GM12872 (cell line): Measurements from ENCODE around the gene RAD51.

ENCODE experiments used
- TF ChIP-seq, protein P1 (sequence below): IDR thresholded peaks from 3 replicates; pipeline ENCODE4 v1.5.1; 2011; ENCODE audit warnings: low read depth, mild to moderate bottlenecking, low read length, moderate library complexity; ENCODE audit not compliant: insufficient read depth

Gene RAD51

GRCh38 chr15:40736575-40736974, 41.6 kb downstream of the RAD51 start:
- TF ChIP-seq, protein P1, sequence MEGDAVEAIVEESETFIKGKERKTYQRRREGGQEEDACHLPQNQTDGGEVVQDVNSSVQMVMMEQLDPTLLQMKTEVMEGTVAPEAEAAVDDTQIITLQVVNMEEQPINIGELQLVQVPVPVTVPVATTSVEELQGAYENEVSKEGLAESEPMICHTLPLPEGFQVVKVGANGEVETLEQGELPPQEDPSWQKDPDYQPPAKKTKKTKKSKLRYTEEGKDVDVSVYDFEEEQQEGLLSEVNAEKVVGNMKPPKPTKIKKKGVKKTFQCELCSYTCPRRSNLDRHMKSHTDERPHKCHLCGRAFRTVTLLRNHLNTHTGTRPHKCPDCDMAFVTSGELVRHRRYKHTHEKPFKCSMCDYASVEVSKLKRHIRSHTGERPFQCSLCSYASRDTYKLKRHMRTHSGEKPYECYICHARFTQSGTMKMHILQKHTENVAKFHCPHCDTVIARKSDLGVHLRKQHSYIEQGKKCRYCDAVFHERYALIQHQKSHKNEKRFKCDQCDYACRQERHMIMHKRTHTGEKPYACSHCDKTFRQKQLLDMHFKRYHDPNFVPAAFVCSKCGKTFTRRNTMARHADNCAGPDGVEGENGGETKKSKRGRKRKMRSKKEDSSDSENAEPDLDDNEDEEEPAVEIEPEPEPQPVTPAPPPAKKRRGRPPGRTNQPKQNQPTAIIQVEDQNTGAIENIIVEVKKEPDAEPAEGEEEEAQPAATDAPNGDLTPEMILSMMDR, result no peak

DNA sequence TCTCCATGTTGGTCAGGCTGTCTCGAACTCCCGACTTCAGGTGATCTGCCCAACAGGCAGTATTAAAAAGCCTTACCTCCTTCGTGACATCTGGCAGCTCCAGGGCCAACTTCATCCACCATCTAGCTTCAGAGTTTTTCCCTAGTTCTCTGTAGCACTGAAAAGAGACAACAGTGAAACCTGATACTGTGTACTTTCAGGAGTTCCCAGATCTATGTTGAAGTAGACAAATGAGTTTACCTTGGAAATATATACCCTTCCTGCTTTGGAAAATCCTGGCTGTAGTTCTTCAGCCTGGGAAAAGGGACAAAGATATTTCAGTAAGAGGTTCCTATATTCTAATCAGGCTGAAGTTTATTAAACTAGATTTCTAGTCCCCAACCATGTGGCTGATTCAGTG, 42.1 kb downstream of the RAD51 start:
- TF ChIP-seq, protein P1, result no peak

- TF ChIP-seq, protein P1, result no peak
Measured at GRCh38 chr15:40739047-40739446, 44.1 kb downstream of the RAD51 start.

DNA sequence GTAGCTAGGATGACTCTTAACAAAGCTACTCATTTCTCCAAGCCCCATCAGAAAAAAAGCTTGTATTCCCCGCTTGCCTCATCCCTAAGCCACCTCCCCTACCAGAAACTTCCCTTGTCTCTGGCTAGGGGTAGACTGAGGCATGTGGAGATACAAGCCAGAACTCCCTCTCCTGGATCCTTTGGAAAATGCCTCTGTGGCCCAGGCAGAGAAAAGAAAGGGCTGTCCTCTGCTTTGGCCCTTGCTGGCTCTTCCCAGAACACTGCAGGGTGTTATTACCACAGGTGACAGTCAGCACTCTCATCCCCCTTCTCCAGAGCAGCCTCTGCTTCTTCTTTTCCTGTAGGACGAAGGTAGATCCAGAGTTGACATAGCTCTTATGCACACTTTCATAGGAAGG, 44.9 kb downstream of the RAD51 start:
- TF ChIP-seq, protein P1, result no peak

- TF ChIP-seq, protein P1, result no peak
Measured at GRCh38 chr15:40743485-40743901, 48.5 kb downstream of the RAD51 start.

GRCh38 chr15:40743921-40744814, 49.2 kb downstream of the RAD51 start:
- TF ChIP-seq, protein P1, result no peak

DNA sequence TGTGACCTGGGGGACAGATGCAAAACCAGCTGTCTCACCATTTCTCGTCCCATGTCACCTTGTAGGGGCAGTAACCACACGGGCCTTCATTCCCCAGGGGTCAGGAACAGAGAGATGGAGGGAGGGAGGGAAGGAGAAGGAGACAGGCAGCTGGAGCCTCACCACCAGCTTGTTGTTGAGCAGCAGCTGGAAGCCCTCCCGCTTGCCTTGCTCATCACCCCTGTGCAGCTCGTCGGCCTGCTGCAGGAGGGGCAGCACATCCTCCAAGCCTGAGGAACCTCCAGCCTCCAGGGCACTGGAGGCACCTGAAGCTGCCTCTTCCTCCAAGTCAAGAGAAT, 49.8 kb downstream of the RAD51 start:
- TF ChIP-seq, protein P1, result no peak
